AG09309 (cell line): ENCODE measurements around the gene TRIM24.

Experiments
- DNase-seq: peaks from one replicate; pipeline ENCODE4 v3.0.0-alpha.2; 2010; ENCODE audit warnings: low read depth
- H3K4me3 ChIP-seq: 2 replicates; pipeline ENCODE4 v1.5.1; 2011; ENCODE audit warnings: mild to moderate bottlenecking, low read depth, low read length, moderate library complexity; ENCODE audit not compliant: control insufficient read depth
- CTCF ChIP-seq: IDR thresholded peaks from 2 replicates; pipeline ENCODE4 v1.5.1; 2011; ENCODE audit warnings: mild to moderate bottlenecking, low read depth, low read length, inconsistent platforms; ENCODE audit not compliant: insufficient read depth, control insufficient read depth; ENCODE audit errors: missing control alignments

TRIM24 gene

DNA sequence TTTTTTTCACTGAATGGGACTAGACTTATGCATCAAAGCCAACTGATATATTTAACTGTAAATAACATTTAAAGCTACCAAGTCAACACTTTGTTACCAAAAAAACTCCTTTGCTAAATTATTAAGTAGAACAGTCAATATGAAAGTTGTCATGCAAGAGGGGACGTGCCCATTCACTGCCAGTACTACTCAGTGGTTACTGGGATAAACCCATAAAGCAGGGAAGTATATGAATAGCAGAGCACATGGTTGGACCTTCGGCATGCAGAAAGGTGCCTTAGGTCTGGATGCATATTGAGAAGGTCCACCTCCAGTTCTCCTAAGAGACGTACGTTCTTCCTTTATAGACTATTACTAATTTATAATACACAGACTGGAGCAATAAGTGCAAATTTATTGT is 121.0 kb downstream of the TRIM24 start:
- TF ChIP-seq CTCF, result no peak
- H3K4me3 ChIP-seq, result no peak overlapping the region
- no peak for DNase-seq

DNA sequence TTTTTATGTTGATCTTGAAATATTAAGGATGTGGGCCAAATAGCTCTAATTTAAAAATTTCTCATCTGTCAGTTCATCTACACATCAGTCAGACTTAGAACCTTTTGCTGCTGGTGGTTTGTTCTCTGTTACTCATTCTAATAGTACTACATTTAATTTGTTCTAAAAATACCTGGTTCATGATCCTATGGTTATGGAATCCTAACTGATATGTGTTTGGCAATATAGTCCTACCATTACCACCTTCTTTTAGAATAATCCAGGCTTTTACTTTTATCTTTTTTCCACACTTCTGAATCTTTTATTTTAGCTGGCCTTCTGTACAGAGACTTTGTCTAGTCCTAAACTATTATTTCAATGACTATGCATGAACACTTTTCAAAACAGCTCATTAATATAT is 124.2 kb downstream of the TRIM24 start:
- H3K4me3 ChIP-seq, result no peak overlapping the region
- DNase-seq, result no peak
- no peak for TF ChIP-seq CTCF

DNA sequence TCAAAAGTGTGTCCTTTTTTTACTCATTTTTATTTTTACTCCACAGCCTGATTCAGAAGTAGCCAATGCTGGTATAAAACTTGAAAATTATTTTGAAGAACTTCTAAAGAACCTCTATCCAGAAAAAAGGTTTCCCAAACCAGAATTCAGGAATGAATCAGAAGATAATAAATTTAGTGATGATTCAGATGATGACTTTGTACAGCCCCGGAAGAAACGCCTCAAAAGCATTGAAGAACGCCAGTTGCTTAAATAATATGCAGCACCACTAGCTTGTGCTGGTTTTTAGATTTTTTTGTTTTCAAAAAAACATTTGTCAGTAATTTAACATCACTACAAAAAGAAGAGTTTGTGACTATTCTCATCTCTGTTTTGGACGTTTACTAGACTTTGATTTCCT is 124.6 kb downstream of the TRIM24 start:
- no peak for TF ChIP-seq CTCF

DNA sequence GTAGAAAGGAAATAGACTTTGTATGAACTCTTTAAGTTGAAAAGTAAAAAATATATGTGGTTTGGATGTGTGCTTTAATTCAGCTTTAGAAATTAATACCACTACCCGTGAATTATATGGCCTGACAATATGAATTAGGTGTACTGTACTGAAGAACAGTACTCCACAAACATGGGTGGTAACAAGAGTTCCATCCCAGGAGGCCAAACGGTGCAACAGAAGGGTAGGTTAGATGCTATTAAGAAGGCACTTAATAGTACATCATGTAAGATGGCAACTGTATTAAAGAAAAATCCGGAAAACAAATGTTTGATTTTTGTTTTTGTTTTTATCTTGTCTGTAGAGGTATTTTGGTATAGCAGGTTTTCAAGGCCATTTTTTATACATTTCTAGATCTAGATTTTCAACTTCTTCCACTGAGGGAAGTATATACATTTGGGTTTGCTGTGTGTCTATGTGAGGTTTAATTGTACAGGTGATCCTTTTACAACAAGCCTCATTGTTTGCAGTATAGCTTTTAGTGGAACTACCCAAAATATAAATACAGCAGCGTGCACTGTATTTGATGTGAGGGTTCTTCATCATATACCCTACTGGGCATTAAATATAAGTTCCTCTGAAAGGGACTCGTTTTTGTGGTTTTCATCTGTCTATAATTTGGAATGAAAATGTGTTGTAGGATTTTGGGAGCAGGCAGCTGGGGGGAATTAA is 125.4 kb downstream of the TRIM24 start:
- no peak for DNase-seq
- no peak overlapping the region for H3K4me3 ChIP-seq
- TF ChIP-seq CTCF, result no peak

More for the DNA sequence above, 124.6 kb downstream of the TRIM24 start:
- no peak overlapping the region for H3K4me3 ChIP-seq
- DNase-seq, result no peak

DNA sequence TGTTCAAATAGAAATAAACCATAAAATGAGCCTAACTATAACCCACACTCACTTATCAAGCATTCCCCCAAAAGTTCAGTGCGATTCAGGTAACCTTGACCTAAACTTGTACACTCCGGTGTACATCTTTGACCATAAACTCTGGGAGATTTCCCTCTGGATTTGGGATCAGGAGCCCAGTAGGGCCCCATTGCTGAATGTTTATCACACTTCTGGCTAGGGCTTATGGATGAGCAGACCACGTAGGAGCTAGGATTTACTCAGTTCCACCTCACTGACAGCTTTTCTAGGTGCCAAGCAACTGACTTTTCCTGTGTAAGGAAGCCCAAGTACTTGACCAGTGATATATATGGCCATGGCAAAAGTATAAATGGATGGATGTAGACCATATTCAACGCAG is 127.4 kb downstream of the TRIM24 start:
- no peak for DNase-seq
- no peak for TF ChIP-seq CTCF
- H3K4me3 ChIP-seq, result no peak overlapping the region

DNA sequence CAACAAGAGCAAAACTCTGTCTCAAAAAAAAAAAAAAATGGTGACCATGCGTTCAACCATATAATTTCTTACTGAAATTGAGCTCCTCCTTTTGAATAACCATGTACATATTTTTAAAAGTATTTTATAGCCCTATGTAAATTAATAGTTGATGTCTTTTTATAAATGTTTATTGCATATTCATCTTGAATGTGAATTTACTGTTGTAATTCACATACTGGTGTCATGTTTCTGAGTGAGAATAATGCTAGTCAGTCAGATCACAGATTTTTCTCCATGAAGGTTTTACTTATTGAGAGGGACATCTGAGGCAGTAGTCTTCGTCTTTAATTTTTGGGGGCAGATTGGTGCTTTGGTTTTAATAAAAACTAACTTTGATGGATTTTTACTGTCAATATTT is 128.9 kb downstream of the TRIM24 start:
- no peak for TF ChIP-seq CTCF
- no peak for DNase-seq
- no peak overlapping the region for H3K4me3 ChIP-seq

GRCh38 chr7:138590154-138590553 is 130.1 kb downstream of the TRIM24 start:
- TF ChIP-seq CTCF, result no peak
- no peak overlapping the region for H3K4me3 ChIP-seq
- DNase-seq, result no peak
